Measurements from ENCODE around the gene PPARGC1A. TPM values are rescaled to one million over a fixed set of nuclear protein-coding genes. Genes with fewer than 3 reads are reported as not detected.

PPARGC1A gene
- total RNA-seq, 1 donor from 2014 or later = 0.48 TPM

GRCh38 chr4:23916282-23916681 is 26.4 kb upstream of the PPARGC1A start:
- Histone ChIP-seq H3K36me3 (ENCODE audit: insufficient read depth, low read length) (no peaks in the 10 kb centered on the region), H3K9me3 (ENCODE audit: insufficient read depth, low read depth, low read length) (no peaks in the 10 kb centered on the region), H3K9ac (ENCODE audit: low read length) (no peak overlapping the region), H3K79me2 (ENCODE audit: insufficient read depth, low read length) (no peaks in the 10 kb centered on the region), H3K27me3 (ENCODE audit: insufficient read depth, low read length) (no peaks in the 10 kb centered on the region), H4K20me1 (ENCODE audit: insufficient read depth, low read length) (no peaks in the 10 kb centered on the region), H3K27ac (ENCODE audit: low read depth, low read length) (no peak overlapping the region), H3K4me2 (ENCODE audit: low read length) (no peak overlapping the region), H2AFZ (ENCODE audit: low read depth, low read length) (no peak overlapping the region), H3K4me3 (ENCODE audit: insufficient read depth, low read depth, low read length) (no peak overlapping the region), H3K4me1 (ENCODE audit: insufficient read depth, low read length) (no peaks in the 10 kb centered on the region)
- Mint-ChIP-seq H3K27ac (ENCODE audit: unreplicated experiment) (no peak overlapping the region), H3K4me3 (ENCODE audit: unreplicated experiment) (no peak overlapping the region), H3K9me3 (ENCODE audit: unreplicated experiment) (peaks cover under 1% of the 10 kb centered on the region), H3K4me1 (ENCODE audit: low read depth, unreplicated experiment) (peaks cover 8% of the 10 kb centered on the region), H3K27me3 (ENCODE audit: low read depth, unreplicated experiment) (no peaks in the 10 kb centered on the region), H3K36me3 (ENCODE audit: low read depth, unreplicated experiment) (no peaks in the 10 kb centered on the region)
- DNase-seq (ENCODE audit: low read depth) (no peak), FAIRE-seq (no peak)
- TF ChIP-seq CTCF (IDR thresholded peaks at IDR 0.05; ENCODE audit: insufficient read depth, low read depth, low read length) = no peak
- TF ChIP-seq EZH2 (IDR thresholded peaks at IDR 0.05; ENCODE audit: insufficient read depth, low read length) = no peak

GRCh38 chr4:23915459-23916132 is 25.7 kb upstream of the PPARGC1A start:
- H3K27ac Mint-ChIP-seq (ENCODE audit: unreplicated experiment) = no peak overlapping the region
- no peak overlapping the region for H3K4me3 Mint-ChIP-seq (ENCODE audit: unreplicated experiment)
- no peaks in the 10 kb centered on the region for H3K79me2 ChIP-seq (ENCODE audit: insufficient read depth, low read length)
- H3K9ac ChIP-seq (ENCODE audit: low read length) = no peak overlapping the region
- no peaks in the 10 kb centered on the region for H3K9me3 ChIP-seq (ENCODE audit: insufficient read depth, low read depth, low read length)
- no peaks in the 10 kb centered on the region for H3K27me3 ChIP-seq (ENCODE audit: insufficient read depth, low read length)
- no peaks in the 10 kb centered on the region for H3K9me3 Mint-ChIP-seq (ENCODE audit: unreplicated experiment)
- no peaks in the 10 kb centered on the region for H3K27me3 Mint-ChIP-seq (ENCODE audit: low read depth, unreplicated experiment)
- no peak for TF ChIP-seq CTCF (IDR thresholded peaks at IDR 0.05; ENCODE audit: insufficient read depth, low read depth, low read length)
- no peak for TF ChIP-seq EZH2 (IDR thresholded peaks at IDR 0.05; ENCODE audit: insufficient read depth, low read length)
- FAIRE-seq (no peak), DNase-seq (ENCODE audit: low read depth) (no peak)
- H3K4me2 ChIP-seq (ENCODE audit: low read length) = no peak overlapping the region
- no peaks in the 10 kb centered on the region for H3K36me3 Mint-ChIP-seq (ENCODE audit: low read depth, unreplicated experiment)
- H3K4me1 ChIP-seq (ENCODE audit: insufficient read depth, low read length) = no peaks in the 10 kb centered on the region
- no peak overlapping the region for H3K27ac ChIP-seq (ENCODE audit: low read depth, low read length)
- no peaks in the 10 kb centered on the region for H3K36me3 ChIP-seq (ENCODE audit: insufficient read depth, low read length)
- H4K20me1 ChIP-seq (ENCODE audit: insufficient read depth, low read length) = no peaks in the 10 kb centered on the region
- H3K4me1 Mint-ChIP-seq (ENCODE audit: low read depth, unreplicated experiment) = peaks cover 2% of the 10 kb centered on the region
- no peak overlapping the region for H3K4me3 ChIP-seq (ENCODE audit: insufficient read depth, low read depth, low read length)
- no peak overlapping the region for H2AFZ ChIP-seq (ENCODE audit: low read depth, low read length)

GRCh38 chr4:23911675-23912455 is 22.0 kb upstream of the PPARGC1A start:
- Mint-ChIP-seq H3K36me3 (ENCODE audit: low read depth, unreplicated experiment) (no peaks in the 10 kb centered on the region), H3K4me3 (ENCODE audit: unreplicated experiment) (no peak overlapping the region), H3K9me3 (ENCODE audit: unreplicated experiment) (no peaks in the 10 kb centered on the region), H3K4me1 (ENCODE audit: low read depth, unreplicated experiment) (peaks cover 4% of the 10 kb centered on the region), H3K27me3 (ENCODE audit: low read depth, unreplicated experiment) (no peaks in the 10 kb centered on the region), H3K27ac (ENCODE audit: unreplicated experiment) (no peak overlapping the region)
- no peaks in the 10 kb centered on the region for H3K4me1 ChIP-seq (ENCODE audit: insufficient read depth, low read length)
- no peak overlapping the region for H3K27ac ChIP-seq (ENCODE audit: low read depth, low read length)
- H3K9ac ChIP-seq (ENCODE audit: low read length) = no peak overlapping the region
- no peaks in the 10 kb centered on the region for H3K79me2 ChIP-seq (ENCODE audit: insufficient read depth, low read length)
- no peaks in the 10 kb centered on the region for H4K20me1 ChIP-seq (ENCODE audit: insufficient read depth, low read length)
- H2AFZ ChIP-seq (ENCODE audit: low read depth, low read length) = no peak overlapping the region
- H3K4me2 ChIP-seq (ENCODE audit: low read length) = no peak overlapping the region
- H3K9me3 ChIP-seq (ENCODE audit: insufficient read depth, low read depth, low read length) = no peaks in the 10 kb centered on the region
- H3K36me3 ChIP-seq (ENCODE audit: insufficient read depth, low read length) = no peaks in the 10 kb centered on the region
- no peak for DNase-seq (ENCODE audit: low read depth)
- H3K27me3 ChIP-seq (ENCODE audit: insufficient read depth, low read length) = no peaks in the 10 kb centered on the region
- no peak for FAIRE-seq
- H3K4me3 ChIP-seq (ENCODE audit: insufficient read depth, low read depth, low read length) = no peak overlapping the region
- TF ChIP-seq EZH2 (IDR thresholded peaks at IDR 0.05; ENCODE audit: insufficient read depth, low read length) = no peak
- no peak for TF ChIP-seq CTCF (IDR thresholded peaks at IDR 0.05; ENCODE audit: insufficient read depth, low read depth, low read length)
